Measurements from ENCODE around the gene NELFCD. TPM values are rescaled to one million over a fixed set of nuclear protein-coding genes. Genes with fewer than 3 reads are reported as not detected.
"Not testable (repeated sequence)": the region's sequence is repeated elsewhere in the genome, so short reads cannot be mapped to it uniquely, and the experiment has no call there.

NELFCD gene
- total RNA-seq, 1 experiment from 2014 or later: 82.8 TPM

GRCh38 chr20:58973179-58973578 is 7.9 kb upstream of the NELFCD start:
- no peak for DNase-seq (ENCODE audit: low read depth)

DNA sequence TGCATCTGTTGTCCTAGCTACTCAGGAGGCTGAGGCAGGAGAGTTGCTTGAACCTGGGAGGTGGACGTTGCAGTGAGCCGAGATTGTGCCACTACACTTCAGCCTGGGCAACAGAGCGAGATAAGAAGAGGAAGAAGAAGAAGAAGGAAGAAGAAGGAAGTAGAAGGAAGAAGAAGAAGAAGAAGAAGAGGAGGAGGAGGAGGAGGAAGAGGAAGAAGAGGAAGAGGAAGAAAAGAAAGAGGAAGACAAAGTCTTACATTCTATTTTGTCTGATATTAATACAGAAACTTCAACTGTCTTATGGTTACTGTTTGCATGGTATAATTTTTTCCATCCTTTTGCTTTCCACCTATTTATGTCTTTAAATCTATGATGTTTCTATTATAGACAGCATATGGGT is 7.2 kb upstream of the NELFCD start:
- DNase-seq (ENCODE audit: low read depth): no peak

DNA sequence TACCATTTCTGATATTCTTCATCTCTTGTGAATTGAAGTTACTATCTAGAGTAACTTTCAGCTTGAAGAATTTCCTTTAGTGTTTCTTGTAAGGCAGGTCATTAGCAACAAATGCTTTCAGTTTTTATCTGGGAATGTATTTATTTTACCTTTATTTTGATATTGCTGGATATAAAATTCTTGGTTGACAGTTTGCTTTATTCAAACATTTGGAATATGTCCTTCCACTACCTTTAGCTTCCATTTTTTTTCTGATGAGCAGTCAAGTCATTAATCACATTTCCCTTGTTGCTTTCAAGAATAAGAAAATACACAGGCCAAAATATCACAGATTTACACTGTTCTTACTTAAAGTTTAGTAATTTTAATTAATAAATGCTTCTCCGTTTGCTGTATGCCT is 5.7 kb upstream of the NELFCD start:
- no peak for DNase-seq (ENCODE audit: low read depth)

DNA sequence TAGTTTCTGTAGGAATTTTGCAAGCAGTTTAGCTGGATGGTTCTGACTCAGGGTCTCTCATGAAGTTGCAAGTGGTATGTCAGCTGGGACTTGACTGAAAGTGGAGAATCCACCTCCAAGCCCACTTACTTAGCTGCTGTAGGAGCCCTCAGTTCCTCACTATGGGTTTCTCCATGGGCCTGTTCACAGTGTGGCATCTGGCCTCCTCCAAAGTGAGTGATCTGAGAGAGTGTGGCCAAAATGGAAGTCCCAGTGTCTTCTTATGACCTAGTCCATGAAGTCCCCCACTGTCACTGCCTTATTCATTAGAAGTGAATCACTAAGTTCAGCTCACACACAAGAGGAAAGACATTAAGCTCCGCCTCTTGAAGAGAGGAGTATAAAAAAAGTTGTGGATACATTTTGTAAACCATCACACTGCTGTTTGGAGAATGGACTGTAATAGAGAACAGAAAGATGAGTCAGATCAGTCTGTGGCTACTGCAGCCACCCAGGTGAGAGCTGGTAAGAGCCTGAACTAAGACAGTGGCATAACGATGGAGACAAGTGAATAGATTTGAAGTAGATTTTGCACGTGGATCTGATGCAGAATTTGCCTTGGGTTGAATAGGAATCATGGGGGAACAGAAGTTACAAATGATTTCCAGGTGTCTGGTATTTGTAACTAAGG is 4.9 kb upstream of the NELFCD start:
- no peak for DNase-seq (ENCODE audit: low read depth)

GRCh38 chr20:58978351-58979190 is 2.5 kb upstream of the NELFCD start:
- DNase-seq (ENCODE audit: low read depth): no peak

DNA sequence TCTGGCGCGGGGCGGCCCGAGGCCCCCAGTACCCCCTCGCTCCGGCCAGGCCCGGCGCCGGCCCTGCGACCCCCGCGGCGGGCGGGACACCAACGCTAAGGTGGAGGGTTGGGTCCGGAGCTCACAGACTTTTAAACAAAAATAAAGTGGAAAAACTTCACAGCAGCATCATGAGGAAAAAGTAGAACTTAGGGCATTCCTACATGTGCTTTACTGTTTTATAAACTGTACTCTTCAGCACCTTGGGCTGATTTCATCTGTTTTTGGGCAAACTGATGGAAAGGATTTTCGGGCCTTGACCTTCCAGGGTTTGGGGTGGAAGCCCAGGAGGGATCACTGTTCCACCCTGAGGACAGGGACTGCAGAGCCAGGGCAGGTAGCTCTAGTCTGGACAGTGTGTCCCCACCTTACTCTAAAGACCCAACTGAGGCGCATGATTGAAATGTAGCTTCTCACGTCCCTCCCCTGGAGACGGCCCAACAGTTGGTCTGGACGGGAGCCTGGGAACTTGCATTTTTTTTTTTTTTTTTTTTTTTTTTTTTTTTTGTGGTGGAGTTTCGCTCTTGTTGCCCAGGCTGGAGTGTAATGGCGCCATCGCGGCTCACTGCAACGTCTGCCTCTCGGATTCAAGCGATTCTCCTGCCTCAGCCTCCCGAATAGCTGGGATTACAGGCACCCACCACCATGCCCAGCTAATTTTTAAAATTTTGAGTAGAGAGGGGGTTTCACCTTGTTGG is 740 bp downstream of the NELFCD start:
- peak; percentile 30 for DNase-seq (ENCODE audit: low read depth)

- no peak for DNase-seq (ENCODE audit: low read depth)
These were observed 1.5 kb downstream of the NELFCD start for GRCh38 chr20:58982406-58983114.

- DNase-seq (ENCODE audit: low read depth): not testable (repeated sequence)
These were observed 2.0 kb downstream of the NELFCD start for GRCh38 chr20:58983115-58983468.

- no peak for DNase-seq (ENCODE audit: low read depth)
These were observed 3.6 kb downstream of the NELFCD start for GRCh38 chr20:58984691-58985090.

GRCh38 chr20:58985656-58986055 is 4.6 kb downstream of the NELFCD start:
- no peak for DNase-seq (ENCODE audit: low read depth)

DNA sequence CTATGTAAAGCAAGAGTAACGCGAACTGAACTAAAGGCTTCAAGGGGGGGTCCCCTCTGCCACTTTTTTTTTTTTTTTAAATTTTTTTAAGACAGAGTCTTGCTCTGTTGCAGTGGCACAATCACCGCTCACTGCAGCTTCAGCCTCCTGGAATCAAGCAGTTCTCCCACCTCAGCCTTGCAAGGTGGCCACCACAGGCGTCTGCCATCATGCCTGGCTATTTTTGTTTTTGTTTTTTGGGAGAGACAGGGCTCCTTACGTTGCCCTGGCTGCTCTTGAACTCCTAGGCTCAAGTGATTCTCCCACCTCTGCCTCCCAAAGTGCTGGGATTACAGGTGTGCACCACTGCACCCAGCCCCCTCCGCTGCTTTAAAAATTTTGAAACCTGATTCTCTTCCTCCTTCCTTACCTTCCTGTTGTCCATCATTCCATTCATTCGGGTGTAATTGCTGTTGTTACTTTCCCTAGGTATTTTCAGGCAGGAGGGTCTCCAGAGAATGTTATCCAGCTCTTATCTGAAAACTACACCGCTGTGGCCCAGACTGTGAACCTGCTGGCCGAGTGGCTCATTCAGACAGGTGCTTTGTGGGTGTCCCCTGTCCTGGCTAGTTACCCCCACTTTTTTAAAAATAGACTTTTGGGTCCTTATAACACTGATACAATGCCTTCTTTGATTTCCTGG is 5.4 kb downstream of the NELFCD start:
- no peak for DNase-seq (ENCODE audit: low read depth)

GRCh38 chr20:58986968-58987517 is 6.0 kb downstream of the NELFCD start:
- DNase-seq (ENCODE audit: low read depth): no peak

DNA sequence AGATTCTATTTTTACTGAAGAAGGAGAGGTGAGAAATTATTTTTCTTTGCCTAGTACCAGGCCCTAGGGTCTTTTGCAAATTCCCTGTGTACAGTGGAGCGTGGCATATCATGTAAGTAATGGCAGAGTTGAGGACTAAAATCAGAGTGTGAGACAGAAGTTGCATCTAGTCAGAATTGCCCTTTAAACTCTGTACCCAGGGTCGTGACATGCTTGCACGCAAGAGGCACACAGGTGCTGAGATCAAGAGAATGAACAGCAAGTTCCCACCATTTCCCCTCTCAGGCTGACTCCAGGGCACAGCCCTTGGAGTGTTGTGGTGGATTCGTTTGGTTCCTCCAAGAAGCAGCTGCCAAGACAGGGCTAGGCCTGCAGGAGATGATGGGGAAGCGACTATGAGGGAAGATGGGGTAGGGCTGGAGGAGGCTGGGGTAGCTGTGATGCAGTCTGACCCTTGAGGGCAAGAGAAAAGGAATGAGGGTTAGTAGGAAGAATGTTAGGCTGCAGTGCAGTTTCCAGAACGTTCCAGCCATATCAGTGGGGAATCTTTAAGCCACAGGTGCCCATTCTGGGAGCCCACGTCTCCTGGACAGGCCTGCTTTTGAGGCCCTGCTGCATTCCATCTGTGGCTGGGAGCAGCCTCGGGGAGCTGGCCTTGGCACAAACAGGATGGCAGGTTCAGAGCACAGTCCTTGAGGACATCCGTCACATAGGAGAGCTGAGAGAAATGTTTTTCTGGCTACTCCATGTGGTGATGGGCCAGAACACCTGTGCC is 6.9 kb downstream of the NELFCD start:
- DNase-seq (ENCODE audit: low read depth): no peak

GRCh38 chr20:58988565-58988882 is 7.5 kb downstream of the NELFCD start:
- no peak for DNase-seq (ENCODE audit: low read depth)

DNA sequence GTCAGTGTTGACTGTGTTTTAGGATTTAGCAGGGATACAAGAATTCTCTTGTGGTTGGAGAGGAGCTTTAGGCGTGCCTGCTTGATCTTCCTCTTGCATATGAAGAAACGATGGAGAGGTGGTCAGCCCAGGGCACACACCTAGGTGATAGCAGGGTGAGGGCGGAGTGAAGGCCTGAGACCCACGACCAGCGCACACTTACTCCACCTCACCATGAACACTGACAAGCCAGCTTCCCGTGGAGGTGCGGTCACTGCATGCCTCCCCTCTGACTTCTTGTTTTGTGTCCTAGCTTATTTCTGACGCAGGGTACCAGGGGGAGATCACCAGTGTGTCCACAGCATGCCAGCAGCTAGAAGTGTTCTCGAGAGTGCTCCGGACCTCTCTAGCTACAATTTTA is 8.1 kb downstream of the NELFCD start:
- DNase-seq (ENCODE audit: low read depth): no peak

DNA sequence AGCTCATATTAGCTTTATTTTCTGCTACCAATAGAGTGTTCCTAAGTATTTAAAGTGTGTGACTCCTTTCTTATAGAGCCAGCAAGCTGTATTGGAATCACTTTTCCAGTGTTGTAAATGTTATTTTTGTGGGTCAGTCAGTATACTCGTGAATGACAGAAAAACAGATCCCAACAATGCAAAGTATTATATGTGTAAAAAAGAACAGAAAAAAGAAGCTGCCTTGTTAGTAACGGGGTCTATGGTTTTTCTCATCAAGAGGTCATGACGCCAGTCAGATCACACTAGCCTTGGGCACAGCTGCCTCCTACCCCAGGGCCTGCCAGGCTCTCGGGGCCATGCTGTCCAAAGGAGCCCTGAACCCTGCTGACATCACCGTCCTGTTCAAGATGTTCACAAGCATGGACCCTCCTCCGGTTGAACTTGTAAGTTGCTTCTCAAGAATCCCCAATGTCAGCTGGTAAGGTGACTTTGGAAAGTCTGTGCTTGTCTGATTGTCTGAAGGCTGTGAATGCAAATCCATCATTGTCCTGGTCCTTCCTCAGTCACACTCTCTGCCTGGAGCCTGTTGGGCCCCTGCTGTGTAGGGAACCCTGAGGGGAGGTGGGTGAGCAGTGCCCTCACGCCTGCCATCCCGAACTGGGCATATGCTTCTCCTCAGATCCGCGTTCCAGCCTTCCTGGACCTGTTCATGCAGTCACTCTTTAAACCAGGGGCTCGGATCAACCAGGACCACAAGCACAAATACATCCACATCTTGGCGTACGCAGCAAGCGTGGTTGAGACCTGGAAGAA is 9.8 kb downstream of the NELFCD start:
- DNase-seq (ENCODE audit: low read depth): no peak

DNA sequence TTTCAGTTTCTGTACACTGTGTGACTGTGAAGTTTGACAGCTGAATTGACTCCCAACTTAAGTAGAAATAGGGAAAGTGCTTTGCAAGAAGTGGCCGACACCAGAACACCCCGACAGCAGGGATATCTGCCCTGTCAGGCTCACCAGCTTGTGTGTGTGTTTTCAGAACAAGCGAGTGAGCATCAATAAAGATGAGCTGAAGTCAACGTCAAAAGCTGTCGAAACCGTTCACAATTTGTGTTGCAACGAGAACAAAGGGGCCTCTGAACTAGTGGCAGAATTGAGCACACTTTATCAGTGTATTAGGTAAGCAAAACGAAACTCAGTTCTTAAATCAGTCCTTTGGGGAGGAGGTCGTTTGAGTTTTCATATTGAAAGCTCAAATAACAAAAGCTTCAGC is 10.7 kb downstream of the NELFCD start:
- no peak for DNase-seq (ENCODE audit: low read depth)

DNA sequence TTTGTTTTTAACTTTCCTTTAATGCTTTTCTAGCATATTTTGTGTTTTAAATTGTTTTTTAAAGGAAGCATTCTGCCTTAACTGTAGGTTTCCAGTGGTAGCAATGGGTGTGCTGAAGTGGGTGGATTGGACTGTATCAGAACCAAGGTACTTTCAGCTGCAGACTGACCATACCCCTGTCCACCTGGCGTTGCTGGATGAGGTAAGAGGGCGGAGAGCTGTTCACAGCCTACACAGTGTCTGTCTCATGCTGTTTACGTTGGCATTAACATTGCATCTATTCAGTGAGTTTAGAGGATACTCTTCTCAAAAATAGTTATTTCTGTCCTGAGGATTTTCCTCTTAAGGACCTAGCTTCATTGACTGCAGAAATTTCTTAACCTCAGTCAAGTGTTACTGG is 11.9 kb downstream of the NELFCD start:
- no peak for DNase-seq (ENCODE audit: low read depth)

- no peak for DNase-seq (ENCODE audit: low read depth)
These were observed 12.5 kb downstream of the NELFCD start for GRCh38 chr20:58993332-58994248.

Measured in RPMI7951 (cell line).